PC-3 (cell line): ENCODE measurements around the gene KRTAP10-4. TPM values are rescaled to one million over a fixed set of nuclear protein-coding genes. Genes with fewer than 3 reads are reported as not detected.

Source experiments
- ATAC-seq: fragments of 200-7000 bp; cut with Tn5 transposase; 2 replicates; pipeline ENCODE4 v1.9.1; 2020; ENCODE audit warnings: mild to moderate bottlenecking, moderate library complexity
- BruUV-seq: library from RNA; stranded (reverse); fragments of 400-500 nt; replicated peaks from 2 replicates; lab custom pipeline; 2021; lab: Mats Ljungman, UMichigan
- CTCF ChIA-PET: fragments of 300-600 bp; sonication (Branson Sonifier 250); formaldehyde crosslinking; loops from one replicate; lab custom pipeline; 2022; ENCODE audit warnings: antibody characterized with exemption; lab: Charles Lee
- POLR2A ChIA-PET: fragments of 300-600 bp; sonication (Branson Sonifier 250); formaldehyde crosslinking; loops from one replicate; lab custom pipeline; 2022; ENCODE audit warnings: antibody characterized with exemption; ENCODE audit not compliant: unreplicated experiment; lab: Charles Lee
- DNase-seq: peaks from one replicate; pipeline ENCODE4 v3.0.0-alpha.2; 2015
- H2AFZ ChIP-seq: fragments of 300-600 bp; sonication (generic); 2 replicates; pipeline ENCODE4 v1.6.0; 2016; ENCODE audit warnings: antibody characterized with exemption, low read length
- H3F3A ChIP-seq: fragments of 300-600 bp; sonication (generic); one replicate; pipeline ENCODE4 v1.6.0; 2017; ENCODE audit warnings: antibody characterized with exemption, low read length, control low read depth, mild to moderate bottlenecking; ENCODE audit not compliant: unreplicated experiment
- H3K27ac ChIP-seq: fragments of 300-600 bp; sonication (generic); 2 replicates; pipeline ENCODE4 v1.5.1; 2016; ENCODE audit warnings: mild to moderate bottlenecking, low read length
- H3K27me3 ChIP-seq: fragments of 300-600 bp; sonication (generic); 2 replicates; pipeline ENCODE4 v1.6.1; 2016; ENCODE audit warnings: low read length, mixed read lengths
- H3K36me3 ChIP-seq: fragments of 300-600 bp; sonication (generic); 2 replicates; pipeline ENCODE4 v1.6.1; 2016; ENCODE audit warnings: low read depth, mixed run types, low read length, mixed read lengths
- H3K4me1 ChIP-seq: fragments of 300-600 bp; sonication (generic); 2 replicates; pipeline ENCODE4 v1.5.1; 2016; ENCODE audit warnings: low read length; ENCODE audit not compliant: insufficient read depth
- H3K4me2 ChIP-seq: fragments of 300-600 bp; sonication (generic); 2 replicates; pipeline ENCODE4 v1.6.0; 2016; ENCODE audit warnings: low read length
- H3K4me3 ChIP-seq: fragments of 300-600 bp; sonication (generic); 2 replicates; pipeline ENCODE4 v1.5.1; 2016; ENCODE audit warnings: mild to moderate bottlenecking, low read length, mixed read lengths
- H3K79me2 ChIP-seq: fragments of 300-600 bp; sonication (generic); 2 replicates; pipeline ENCODE4 v1.6.1; 2017; ENCODE audit warnings: low read length, mixed read lengths
- H3K9ac ChIP-seq: fragments of 300-600 bp; sonication (generic); 2 replicates; pipeline ENCODE4 v1.6.0; 2016; ENCODE audit warnings: mild to moderate bottlenecking, low read length
- H3K9me2 ChIP-seq: fragments of 300-600 bp; sonication (generic); replicated peaks from 2 replicates; pipeline ENCODE4 v1.6.1; 2016; ENCODE audit warnings: mixed run types, low read length, mixed read lengths
- H3K9me3 ChIP-seq: fragments of 300-600 bp; sonication (generic); 2 replicates; pipeline ENCODE4 v1.6.1; 2016; ENCODE audit warnings: low read length, mixed read lengths
- H4K20me1 ChIP-seq: fragments of 300-600 bp; sonication (generic); 2 replicates; pipeline ENCODE4 v1.6.1; 2016; ENCODE audit warnings: low read length, mixed read lengths
- EZH2 ChIP-seq: fragments of 300-600 bp; sonication (generic); IDR thresholded peaks from one replicate; pipeline ENCODE4 v1.6.1; 2017; ENCODE audit warnings: antibody characterized with exemption, mild to moderate bottlenecking, low read length; ENCODE audit not compliant: unreplicated experiment
- EZH2phosphoT487 ChIP-seq: fragments of 300-600 bp; sonication (generic); IDR thresholded peaks from 2 replicates; pipeline ENCODE4 v1.6.1; 2018; ENCODE audit warnings: mild to moderate bottlenecking, antibody characterized with exemption, low read length, borderline replicate concordance
- intact Hi-C: fragments of 100-400 bp; cut with micrococcal nuclease; formaldehyde crosslinking; loops from 2 replicates; pipeline ENCODE4 v1.9.0; 2023
- total RNA-seq: library from RNA; depleted of rRNA; stranded (reverse); fragments of >200 nt; gene quantifications from 2 replicates; pipeline ENCODE4 v1.2.3, GENCODE V29; 2014
- TF ChIP-seq, protein P1 (sequence below): fragments of 300-600 bp; sonication (generic); conservative IDR thresholded peaks from 2 replicates; pipeline ENCODE4 v1.5.1; 2017; ENCODE audit warnings: antibody characterized with exemption, low read depth, mild to moderate bottlenecking, low read length

KRTAP10-4 gene
- total RNA-seq, 1 experiment from 2014 or later: not detected

DNA sequence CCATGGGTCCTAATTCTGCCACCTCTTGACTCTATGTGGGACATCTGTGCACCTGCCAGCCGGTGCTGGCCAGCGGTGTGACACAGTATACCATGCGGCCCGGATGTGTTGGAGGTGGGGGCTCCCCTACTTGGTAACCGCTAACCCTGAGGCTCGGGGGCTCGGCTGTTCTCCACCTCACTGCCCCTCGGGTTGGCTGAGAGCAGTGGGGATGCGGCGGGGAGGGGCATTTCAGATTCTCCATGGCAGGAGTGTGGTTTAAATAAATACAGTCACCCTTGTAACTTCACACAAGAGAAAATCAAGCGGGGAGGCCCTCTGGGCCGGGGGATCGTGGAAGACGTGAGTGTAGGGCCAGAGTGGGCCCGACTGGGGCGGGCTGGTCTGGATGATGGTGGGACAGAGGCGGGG lies 44.5 kb upstream of the KRTAP10-4 start:
- Histone ChIP-seq H3F3A (no peaks in the 10 kb centered on the region), H3K79me2 (no peaks in the 10 kb centered on the region), H3K4me1 (no peaks in the 10 kb centered on the region), H3K9me3 (peaks cover 8% of the 10 kb centered on the region; the same call in 1 of the 2 replicates), H3K4me2 (no peak overlapping the region), H3K27me3 (no peaks in the 10 kb centered on the region), H4K20me1 (no peaks in the 10 kb centered on the region), H3K9ac (no peak overlapping the region), H3K36me3 (no peaks in the 10 kb centered on the region; the same call in 1 of the 2 replicates), H2AFZ (no peak overlapping the region), H3K27ac (no peak overlapping the region), H3K4me3 (no peak overlapping the region), H3K9me2 (no peaks in the 10 kb centered on the region)
- ChIA-PET POLR2A (no interaction called here), CTCF (no interaction called here)
- no peak for TF ChIP-seq EZH2phosphoT487
- TF ChIP-seq, protein P1, sequence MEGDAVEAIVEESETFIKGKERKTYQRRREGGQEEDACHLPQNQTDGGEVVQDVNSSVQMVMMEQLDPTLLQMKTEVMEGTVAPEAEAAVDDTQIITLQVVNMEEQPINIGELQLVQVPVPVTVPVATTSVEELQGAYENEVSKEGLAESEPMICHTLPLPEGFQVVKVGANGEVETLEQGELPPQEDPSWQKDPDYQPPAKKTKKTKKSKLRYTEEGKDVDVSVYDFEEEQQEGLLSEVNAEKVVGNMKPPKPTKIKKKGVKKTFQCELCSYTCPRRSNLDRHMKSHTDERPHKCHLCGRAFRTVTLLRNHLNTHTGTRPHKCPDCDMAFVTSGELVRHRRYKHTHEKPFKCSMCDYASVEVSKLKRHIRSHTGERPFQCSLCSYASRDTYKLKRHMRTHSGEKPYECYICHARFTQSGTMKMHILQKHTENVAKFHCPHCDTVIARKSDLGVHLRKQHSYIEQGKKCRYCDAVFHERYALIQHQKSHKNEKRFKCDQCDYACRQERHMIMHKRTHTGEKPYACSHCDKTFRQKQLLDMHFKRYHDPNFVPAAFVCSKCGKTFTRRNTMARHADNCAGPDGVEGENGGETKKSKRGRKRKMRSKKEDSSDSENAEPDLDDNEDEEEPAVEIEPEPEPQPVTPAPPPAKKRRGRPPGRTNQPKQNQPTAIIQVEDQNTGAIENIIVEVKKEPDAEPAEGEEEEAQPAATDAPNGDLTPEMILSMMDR: no peak
- no peak for TF ChIP-seq EZH2
- BruUV-seq: no TSS peak
- intact Hi-C loops: no loop called here
- no peak for ATAC-seq
- DNase-seq: no peak

DNA sequence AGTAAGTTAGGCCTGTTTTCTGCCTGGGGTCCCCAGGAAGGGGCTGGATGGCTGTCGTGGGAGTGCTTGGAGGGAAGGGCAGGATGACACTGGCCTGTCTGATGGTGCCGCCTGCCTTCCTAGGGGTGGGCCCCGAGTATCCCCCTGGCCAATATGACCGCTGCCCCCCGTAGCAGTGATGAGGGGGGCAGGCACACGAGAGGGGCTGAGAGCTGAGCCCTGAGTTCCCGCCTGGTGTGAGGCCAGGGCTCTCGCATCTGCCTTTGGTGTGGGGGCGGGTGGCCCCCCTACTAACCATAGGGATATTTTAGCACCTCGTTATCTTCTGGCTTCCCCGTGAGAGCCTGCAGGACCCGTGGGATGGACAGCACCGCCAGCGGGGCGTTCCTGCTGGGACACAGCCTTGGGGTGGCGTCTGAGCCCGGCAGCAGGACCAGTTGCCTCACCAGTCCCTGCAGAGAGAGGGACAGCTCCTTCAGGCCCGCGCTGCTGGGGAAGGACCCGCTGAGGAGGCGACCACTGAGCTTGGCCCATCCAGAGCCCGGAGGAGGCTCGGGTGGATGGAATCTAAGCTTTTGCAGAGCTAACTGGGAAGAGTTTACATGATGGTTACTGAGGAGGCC lies 43.9 kb upstream of the KRTAP10-4 start:
- Histone ChIP-seq H3F3A (no peaks in the 10 kb centered on the region), H3K9me3 (peaks cover 6% of the 10 kb centered on the region; the same call in 1 of the 2 replicates), H3K9me2 (no peaks in the 10 kb centered on the region), H3K4me1 (no peaks in the 10 kb centered on the region), H3K9ac (no peak overlapping the region), H3K4me2 (no peak overlapping the region), H3K36me3 (no peaks in the 10 kb centered on the region; the same call in 1 of the 2 replicates), H3K27ac (no peak overlapping the region), H2AFZ (no peak overlapping the region), H3K4me3 (no peak overlapping the region), H4K20me1 (no peaks in the 10 kb centered on the region), H3K79me2 (no peaks in the 10 kb centered on the region), H3K27me3 (no peaks in the 10 kb centered on the region)
- BruUV-seq: no TSS peak
- no peak for DNase-seq
- CTCF ChIA-PET: no interaction called here
- no peak for ATAC-seq
- POLR2A ChIA-PET: no interaction called here
- intact Hi-C loops: no loop called here
- TF ChIP-seq EZH2phosphoT487 (no peak), EZH2 (no peak)
- TF ChIP-seq, protein P1: no peak

DNA sequence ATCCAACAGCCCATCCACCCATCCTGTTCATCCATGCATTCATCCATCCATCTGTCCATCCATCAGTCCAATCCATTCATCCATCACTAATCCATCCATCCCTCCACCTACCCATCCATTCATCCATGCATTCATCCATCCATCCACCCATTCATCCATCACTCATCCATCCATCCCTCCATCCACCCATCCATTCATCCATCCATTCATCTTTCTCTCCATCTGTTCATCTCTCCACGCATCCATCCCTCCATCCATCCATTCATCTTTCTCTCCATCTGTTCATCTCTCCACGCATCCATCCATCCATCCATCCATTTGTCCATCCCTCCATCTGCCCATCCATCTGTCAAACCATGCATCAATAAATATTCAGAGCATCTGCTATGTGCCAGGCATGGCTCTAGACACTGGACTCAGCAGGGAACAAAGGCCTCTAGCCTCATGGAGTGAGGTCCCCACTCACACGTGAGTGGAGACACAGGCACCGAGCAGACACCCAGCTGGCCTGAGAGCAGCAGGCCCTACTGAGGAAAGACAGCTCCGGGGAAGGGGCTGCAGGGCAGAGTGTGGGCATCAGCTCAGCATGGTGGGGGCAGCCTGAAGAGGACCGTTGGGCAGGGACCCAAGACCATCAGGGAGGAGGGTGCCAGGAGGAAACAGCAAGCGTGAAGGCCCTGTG lies 43.2 kb upstream of the KRTAP10-4 start:
- TF ChIP-seq, protein P1: no peak
- TF ChIP-seq EZH2phosphoT487 (no peak), EZH2 (no peak)
- Histone ChIP-seq H3K27me3 (no peaks in the 10 kb centered on the region), H3K4me2 (no peak overlapping the region), H3K4me1 (no peaks in the 10 kb centered on the region), H3K4me3 (no peak overlapping the region), H2AFZ (no peak overlapping the region), H3K9me3 (no peaks in the 10 kb centered on the region), H3F3A (no peaks in the 10 kb centered on the region), H3K9me2 (no peaks in the 10 kb centered on the region), H3K9ac (no peak overlapping the region), H4K20me1 (no peaks in the 10 kb centered on the region), H3K27ac (no peak overlapping the region), H3K79me2 (no peaks in the 10 kb centered on the region), H3K36me3 (no peaks in the 10 kb centered on the region; the same call in 1 of the 2 replicates)
- DNase-seq: no peak
- ATAC-seq: no peak
- intact Hi-C loops: no loop called here
- ChIA-PET POLR2A (no interaction called here), CTCF (no interaction called here)
- BruUV-seq: no TSS peak
